K562 (cell line): ENCODE results near the gene CEP350. TPM values are rescaled to one million over a fixed set of nuclear protein-coding genes. Genes with fewer than 3 reads are reported as not detected.
A peak's percentile ranks its signal among the peaks of the same experiment; 100 is the strongest.

ENCODE experiments used
- BRD4 ChIP-seq: fragments of 200-600 bp; sonication (generic); IDR thresholded peaks from 2 replicates; pipeline ENCODE4 v1.6.1; 2017; ENCODE audit warnings: inconsistent platforms
- CC2D1A ChIP-seq: fragments of 450-650 bp; IDR thresholded peaks from 2 replicates; pipeline ENCODE4 v1.6.1; 2017; ENCODE audit warnings: mild to moderate bottlenecking
- CREBBP ChIP-seq: IDR thresholded peaks from one replicate; pipeline ENCODE4 v1.6.1; 2012; ENCODE audit warnings: low read depth, mild to moderate bottlenecking, control low read depth, inconsistent platforms, low read length
- EP400 ChIP-seq: fragments of 450-650 bp; IDR thresholded peaks from 2 replicates; pipeline ENCODE4 v1.6.1; 2017; ENCODE audit warnings: antibody characterized with exemption, mild to moderate bottlenecking, moderate library complexity
- HLTF ChIP-seq: fragments of 450-650 bp; IDR thresholded peaks from 2 replicates; pipeline ENCODE4 v1.6.1; 2016
- IRF2 ChIP-seq: sonication (generic); formaldehyde crosslinking; IDR thresholded peaks from 2 replicates; pipeline ENCODE4 v1.8.1; 2022; ENCODE audit warnings: mild to moderate bottlenecking, missing genetic modification reagents
- NFRKB ChIP-seq: fragments of 450-650 bp; IDR thresholded peaks from 2 replicates; pipeline ENCODE4 v1.6.1; 2016; ENCODE audit warnings: low read depth
- POLR2AphosphoS2 ChIP-seq: IDR thresholded peaks from 2 replicates; pipeline ENCODE4 v1.6.1; 2012; ENCODE audit warnings: low read length, improper control_type of control experiment
- RBM15 ChIP-seq: fragments of 200-400 bp; formaldehyde crosslinking; IDR thresholded peaks from 2 replicates; pipeline ENCODE4 v1.6.1; 2018; ENCODE audit warnings: mild to moderate bottlenecking, low read length, moderate library complexity; ENCODE audit not compliant: insufficient read depth
- SLC30A9 ChIP-seq: fragments of 250-450 bp; sonication (Bioruptor Pico); IDR thresholded peaks from 2 replicates; pipeline ENCODE4 v1.8.0; 2022; ENCODE audit warnings: mild to moderate bottlenecking, moderate library complexity
- ZNF224 ChIP-seq: sonication (generic); formaldehyde crosslinking; IDR thresholded peaks from 2 replicates; pipeline ENCODE4 v1.8.0; 2022; ENCODE audit warnings: mild to moderate bottlenecking, missing genetic modification reagents
- polyA plus RNA-seq, 8 experiments: library from polyadenylated mRNA; depleted of rRNA in 4 of 8; stranded (reverse) in 5 of 8; unstranded in 3 of 8; fragments of >200 nt; fragmentation: Nextera tagmentation in 2 of 8; fragmentation: Illumina TruSeq in 1 of 8; extraction: Ambion mirVana in 2 of 8; extraction: Trizol in 1 of 8; gene quantifications; 2 replicates each; pipeline versions ENCODE4 v1.2.1 to v1.2.3, GENCODE V29; 2011 to 2014; ENCODE audit warnings: inconsistent platforms in 1 of 8, missing spikeins in 1 of 8
- total RNA-seq, 7 experiments: library from RNA; depleted of rRNA in 6 of 7; stranded (reverse); fragments of >200 nt in 6 of 7; fragmentation: Illumina TruSeq in 2 of 7; extraction: Trizol in 2 of 7; gene quantifications; 2 replicates each; pipeline versions ENCODE4 v1.2.1 to v1.2.3, GENCODE V29; 2011 to 2021; ENCODE audit warnings: low replicate concordance in 1 of 7
- TF ChIP-seq, protein P1 (sequence below): sonication (generic); formaldehyde crosslinking; IDR thresholded peaks from 2 replicates; pipeline ENCODE4 v1.8.0; 2022; ENCODE audit warnings: mild to moderate bottlenecking, missing genetic modification reagents
- TF ChIP-seq, protein P2 (sequence below), 2 experiments: fragments of 450-650 bp in 1 of 2; sonication (generic) in 1 of 2; formaldehyde crosslinking in 1 of 2; IDR thresholded peaks; 2 replicates each; pipeline versions ENCODE4 v1.7.1 to v1.9.0; 2016 to 2022; ENCODE audit warnings: inconsistent platforms in 1 of 2, mild to moderate bottlenecking in 1 of 2, missing genetic modification reagents in 1 of 2
- TF ChIP-seq, protein P3 (sequence below): fragments of 450-650 bp; formaldehyde crosslinking; IDR thresholded peaks from 2 replicates; pipeline ENCODE4 v1.4.0; 2020; ENCODE audit warnings: mild to moderate bottlenecking, mixed read lengths
- TF ChIP-seq, protein P4 (sequence below): fragments of 250-450 bp; sonication (Bioruptor Pico); IDR thresholded peaks from 2 replicates; pipeline ENCODE4 v1.4.0; 2020; ENCODE audit warnings: mild to moderate bottlenecking

The CEP350 gene
- total and polyA plus RNA-seq, 9 of the 15 experiments (the other 6 are each of a cell fraction or from before 2014, with no cell fraction given), result 8.3 to 64.3 (median 28.0) TPM

DNA sequence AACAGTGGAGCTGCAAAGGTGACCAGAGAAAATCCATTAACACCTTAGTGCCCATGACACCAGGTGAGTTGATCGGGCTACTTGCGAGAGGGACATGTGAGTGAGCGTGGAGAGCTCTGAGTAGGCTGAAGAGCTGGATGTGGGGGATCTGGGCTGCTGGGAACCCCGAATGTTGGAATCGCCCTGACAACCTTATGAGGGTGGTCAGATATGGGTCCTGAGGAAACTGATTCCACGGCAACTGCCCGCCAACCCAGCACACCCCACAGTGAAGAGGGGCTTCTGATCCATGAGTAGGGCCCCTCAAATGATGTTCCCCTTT is 199.4 kb downstream of the CEP350 start (continued):
- TF ChIP-seq, protein P1, sequence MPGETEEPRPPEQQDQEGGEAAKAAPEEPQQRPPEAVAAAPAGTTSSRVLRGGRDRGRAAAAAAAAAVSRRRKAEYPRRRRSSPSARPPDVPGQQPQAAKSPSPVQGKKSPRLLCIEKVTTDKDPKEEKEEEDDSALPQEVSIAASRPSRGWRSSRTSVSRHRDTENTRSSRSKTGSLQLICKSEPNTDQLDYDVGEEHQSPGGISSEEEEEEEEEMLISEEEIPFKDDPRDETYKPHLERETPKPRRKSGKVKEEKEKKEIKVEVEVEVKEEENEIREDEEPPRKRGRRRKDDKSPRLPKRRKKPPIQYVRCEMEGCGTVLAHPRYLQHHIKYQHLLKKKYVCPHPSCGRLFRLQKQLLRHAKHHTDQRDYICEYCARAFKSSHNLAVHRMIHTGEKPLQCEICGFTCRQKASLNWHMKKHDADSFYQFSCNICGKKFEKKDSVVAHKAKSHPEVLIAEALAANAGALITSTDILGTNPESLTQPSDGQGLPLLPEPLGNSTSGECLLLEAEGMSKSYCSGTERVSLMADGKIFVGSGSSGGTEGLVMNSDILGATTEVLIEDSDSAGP (CRISPR knock-in tag), result no peak
- TF ChIP-seq, protein P2, sequence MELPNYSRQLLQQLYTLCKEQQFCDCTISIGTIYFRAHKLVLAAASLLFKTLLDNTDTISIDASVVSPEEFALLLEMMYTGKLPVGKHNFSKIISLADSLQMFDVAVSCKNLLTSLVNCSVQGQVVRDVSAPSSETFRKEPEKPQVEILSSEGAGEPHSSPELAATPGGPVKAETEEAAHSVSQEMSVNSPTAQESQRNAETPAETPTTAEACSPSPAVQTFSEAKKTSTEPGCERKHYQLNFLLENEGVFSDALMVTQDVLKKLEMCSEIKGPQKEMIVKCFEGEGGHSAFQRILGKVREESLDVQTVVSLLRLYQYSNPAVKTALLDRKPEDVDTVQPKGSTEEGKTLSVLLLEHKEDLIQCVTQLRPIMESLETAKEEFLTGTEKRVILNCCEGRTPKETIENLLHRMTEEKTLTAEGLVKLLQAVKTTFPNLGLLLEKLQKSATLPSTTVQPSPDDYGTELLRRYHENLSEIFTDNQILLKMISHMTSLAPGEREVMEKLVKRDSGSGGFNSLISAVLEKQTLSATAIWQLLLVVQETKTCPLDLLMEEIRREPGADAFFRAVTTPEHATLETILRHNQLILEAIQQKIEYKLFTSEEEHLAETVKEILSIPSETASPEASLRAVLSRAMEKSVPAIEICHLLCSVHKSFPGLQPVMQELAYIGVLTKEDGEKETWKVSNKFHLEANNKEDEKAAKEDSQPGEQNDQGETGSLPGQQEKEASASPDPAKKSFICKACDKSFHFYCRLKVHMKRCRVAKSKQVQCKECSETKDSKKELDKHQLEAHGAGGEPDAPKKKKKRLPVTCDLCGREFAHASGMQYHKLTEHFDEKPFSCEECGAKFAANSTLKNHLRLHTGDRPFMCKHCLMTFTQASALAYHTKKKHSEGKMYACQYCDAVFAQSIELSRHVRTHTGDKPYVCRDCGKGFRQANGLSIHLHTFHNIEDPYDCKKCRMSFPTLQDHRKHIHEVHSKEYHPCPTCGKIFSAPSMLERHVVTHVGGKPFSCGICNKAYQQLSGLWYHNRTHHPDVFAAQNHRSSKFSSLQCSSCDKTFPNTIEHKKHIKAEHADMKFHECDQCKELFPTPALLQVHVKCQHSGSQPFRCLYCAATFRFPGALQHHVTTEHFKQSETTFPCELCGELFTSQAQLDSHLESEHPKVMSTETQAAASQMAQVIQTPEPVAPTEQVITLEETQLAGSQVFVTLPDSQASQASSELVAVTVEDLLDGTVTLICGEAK (IDR thresholded peaks at IDR 0.05), result 0 out of 2 replicates have a peak, but pooled peaks have one; percentile 62
- TF ChIP-seq, protein P2 (CRISPR knock-in tag; IDR thresholded peaks at IDR 0.05), result no peak
- no peak for TF ChIP-seq CREBBP
- no peak for TF ChIP-seq HLTF
- no peak for TF ChIP-seq POLR2AphosphoS2
- TF ChIP-seq NFRKB, result 0 out of 2 replicates have a peak, but pooled peaks have one; percentile 47
- TF ChIP-seq CC2D1A, result 0 out of 2 replicates have a peak, but pooled peaks have one; percentile 40
- TF ChIP-seq EP400, result 0 out of 2 replicates have a peak, but pooled peaks have one; percentile 6
- no peak for TF ChIP-seq SLC30A9
- no peak for TF ChIP-seq IRF2 (CRISPR knock-in tag)
- no peak for TF ChIP-seq RBM15
- TF ChIP-seq, protein P3, sequence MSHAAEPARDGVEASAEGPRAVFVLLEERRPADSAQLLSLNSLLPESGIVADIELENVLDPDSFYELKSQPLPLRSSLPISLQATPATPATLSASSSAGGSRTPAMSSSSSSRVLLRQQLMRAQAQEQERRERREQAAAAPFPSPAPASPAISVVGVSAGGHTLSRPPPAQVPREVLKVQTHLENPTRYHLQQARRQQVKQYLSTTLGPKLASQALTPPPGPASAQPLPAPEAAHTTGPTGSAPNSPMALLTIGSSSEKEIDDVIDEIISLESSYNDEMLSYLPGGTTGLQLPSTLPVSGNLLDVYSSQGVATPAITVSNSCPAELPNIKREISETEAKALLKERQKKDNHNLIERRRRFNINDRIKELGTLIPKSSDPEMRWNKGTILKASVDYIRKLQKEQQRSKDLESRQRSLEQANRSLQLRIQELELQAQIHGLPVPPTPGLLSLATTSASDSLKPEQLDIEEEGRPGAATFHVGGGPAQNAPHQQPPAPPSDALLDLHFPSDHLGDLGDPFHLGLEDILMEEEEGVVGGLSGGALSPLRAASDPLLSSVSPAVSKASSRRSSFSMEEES (CRISPR knock-in tag), result no peak
- no peak for TF ChIP-seq ZNF224
- TF ChIP-seq, protein P4, sequence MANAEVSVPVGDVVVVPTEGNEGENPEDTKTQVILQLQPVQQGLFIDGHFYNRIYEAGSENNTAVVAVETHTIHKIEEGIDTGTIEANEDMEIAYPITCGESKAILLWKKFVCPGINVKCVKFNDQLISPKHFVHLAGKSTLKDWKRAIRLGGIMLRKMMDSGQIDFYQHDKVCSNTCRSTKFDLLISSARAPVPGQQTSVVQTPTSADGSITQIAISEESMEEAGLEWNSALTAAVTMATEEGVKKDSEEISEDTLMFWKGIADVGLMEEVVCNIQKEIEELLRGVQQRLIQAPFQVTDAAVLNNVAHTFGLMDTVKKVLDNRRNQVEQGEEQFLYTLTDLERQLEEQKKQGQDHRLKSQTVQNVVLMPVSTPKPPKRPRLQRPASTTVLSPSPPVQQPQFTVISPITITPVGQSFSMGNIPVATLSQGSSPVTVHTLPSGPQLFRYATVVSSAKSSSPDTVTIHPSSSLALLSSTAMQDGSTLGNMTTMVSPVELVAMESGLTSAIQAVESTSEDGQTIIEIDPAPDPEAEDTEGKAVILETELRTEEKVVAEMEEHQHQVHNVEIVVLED (CRISPR knock-in tag), result no peak
- no peak for TF ChIP-seq BRD4
